OCI-LY1 (cell line): ENCODE measurements around the gene SLC4A2.

Experiments used
- H2AFZ ChIP-seq: fragments of 200-600 bp; sonication (generic), shearing (Covaris generic); 2 replicates; pipeline ENCODE4 v1.6.0; 2014; ENCODE audit warnings: antibody characterized with exemption, mild to moderate bottlenecking, low read length
- H3F3A ChIP-seq: fragments of 200-600 bp; sonication (generic), shearing (Covaris generic); 2 replicates; pipeline ENCODE4 v1.6.0; 2014; ENCODE audit warnings: mild to moderate bottlenecking, antibody characterized with exemption, low read length, moderate library complexity; ENCODE audit not compliant: insufficient read depth
- H3K27ac ChIP-seq: fragments of 200-600 bp; sonication (generic); 2 replicates; pipeline ENCODE4 v1.5.1; 2014; ENCODE audit warnings: low read length, mixed run types, mild to moderate bottlenecking, low read depth; ENCODE audit not compliant: poor library complexity, severe bottlenecking
- H3K27me3 ChIP-seq: fragments of 200-600 bp; sonication (generic); 2 replicates; pipeline ENCODE4 v1.6.0; 2014; ENCODE audit warnings: antibody characterized with exemption, mild to moderate bottlenecking, low read length, moderate library complexity; ENCODE audit not compliant: insufficient read depth
- H3K36me3 ChIP-seq: fragments of 200-600 bp; sonication (generic); 2 replicates; pipeline ENCODE4 v1.6.1; 2014; ENCODE audit warnings: mild to moderate bottlenecking, antibody characterized with exemption, low read length, moderate library complexity, mixed read lengths; ENCODE audit not compliant: insufficient read depth
- H3K4me1 ChIP-seq: fragments of 200-600 bp; sonication (generic); 2 replicates; pipeline ENCODE4 v1.5.1; 2014; ENCODE audit warnings: mild to moderate bottlenecking, low read length, moderate library complexity; ENCODE audit not compliant: insufficient read depth, severe bottlenecking
- H3K4me2 ChIP-seq: fragments of 200-600 bp; sonication (generic), shearing (Covaris generic); 2 replicates; pipeline ENCODE4 v1.6.1; 2014; ENCODE audit warnings: low read length
- H3K4me3 ChIP-seq: fragments of 200-600 bp; sonication (generic); 2 replicates; pipeline ENCODE4 v1.5.1; 2014; ENCODE audit warnings: low read length, low read depth, mild to moderate bottlenecking, mixed read lengths; ENCODE audit not compliant: poor library complexity, severe bottlenecking
- H3K79me2 ChIP-seq: fragments of 200-600 bp; shearing (Covaris generic); 2 replicates; pipeline ENCODE4 v1.6.1; 2016; ENCODE audit warnings: mixed run types, low read length, mixed read lengths; ENCODE audit not compliant: insufficient read depth
- H3K9ac ChIP-seq: fragments of 200-600 bp; sonication (generic), shearing (Covaris generic); 2 replicates; pipeline ENCODE4 v1.6.1; 2014; ENCODE audit warnings: mild to moderate bottlenecking, low read length, mixed read lengths
- H3K9me2 ChIP-seq: fragments of 200-600 bp; sonication (generic), shearing (Covaris generic); 2 replicates; pipeline ENCODE4 v1.6.1; 2014; ENCODE audit warnings: low read depth, mild to moderate bottlenecking, low read length, mixed read lengths
- H3K9me3 ChIP-seq: fragments of 200-600 bp; shearing (Covaris generic); 2 replicates; pipeline ENCODE4 v1.6.1; 2014; ENCODE audit warnings: low read length, mixed read lengths
- H4K20me1 ChIP-seq: fragments of 200-600 bp; sonication (generic), shearing (Covaris generic); 2 replicates; pipeline ENCODE4 v1.6.0; 2016; ENCODE audit warnings: mild to moderate bottlenecking, low read length; ENCODE audit not compliant: insufficient read depth
- CTCF ChIP-seq: fragments of 200-600 bp; sonication (generic), shearing (Covaris generic); IDR thresholded peaks from 2 replicates; pipeline ENCODE4 v1.5.1; 2017; ENCODE audit warnings: mild to moderate bottlenecking, antibody characterized with exemption, low read length, moderate library complexity, mixed read lengths
- EZH2 ChIP-seq: fragments of 200-600 bp; sonication (generic), shearing (Covaris generic); IDR thresholded peaks from 2 replicates; pipeline ENCODE4 v1.8.0; 2017; ENCODE audit warnings: borderline replicate concordance, mixed run types, mild to moderate bottlenecking, antibody characterized with exemption, low read length, moderate library complexity, mixed read lengths

Gene SLC4A2

DNA sequence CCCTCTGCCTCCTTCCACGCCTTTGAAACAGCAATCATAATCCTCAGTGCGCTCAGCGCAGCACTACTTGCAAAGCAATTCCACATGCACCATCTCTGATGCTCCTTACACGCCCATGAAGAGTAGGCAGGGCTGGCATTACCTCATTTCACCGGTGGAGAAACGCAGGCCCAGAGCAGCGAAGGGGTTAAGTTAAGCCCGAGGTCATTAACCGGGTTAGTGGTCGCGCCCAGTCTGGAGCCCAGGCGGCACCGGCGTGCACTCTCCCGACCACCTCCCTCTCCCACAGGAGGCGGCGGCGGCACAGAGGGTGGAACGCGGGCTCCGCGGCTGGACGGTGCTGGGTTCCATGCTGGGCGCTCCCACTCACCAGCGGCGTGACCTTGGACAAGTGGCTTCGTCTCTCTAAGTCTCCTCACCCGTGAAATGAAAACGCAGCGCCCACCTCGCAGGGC is 20.7 kb downstream of the SLC4A2 start:
- Histone ChIP-seq H3K36me3 (peaks cover 27% of the 10 kb centered on the region), H3K9ac (peak overlapping the region; percentile 92), H3K79me2 (no peaks in the 10 kb centered on the region), H2AFZ (no peak overlapping the region), H3K27me3 (no peaks in the 10 kb centered on the region), H3F3A (peaks cover 4% of the 10 kb centered on the region; the same call in 1 of the 2 replicates), H3K4me2 (peak overlapping the region; percentile 90), H3K27ac (peak overlapping the region; percentile 29), H3K4me1 (peaks cover 45% of the 10 kb centered on the region), H3K9me3 (no peaks in the 10 kb centered on the region), H3K9me2 (no peaks in the 10 kb centered on the region), H4K20me1 (no peaks in the 10 kb centered on the region), H3K4me3 (peak overlapping the region; percentile 82)
- TF ChIP-seq EZH2 (no peak), CTCF (no peak)

DNA sequence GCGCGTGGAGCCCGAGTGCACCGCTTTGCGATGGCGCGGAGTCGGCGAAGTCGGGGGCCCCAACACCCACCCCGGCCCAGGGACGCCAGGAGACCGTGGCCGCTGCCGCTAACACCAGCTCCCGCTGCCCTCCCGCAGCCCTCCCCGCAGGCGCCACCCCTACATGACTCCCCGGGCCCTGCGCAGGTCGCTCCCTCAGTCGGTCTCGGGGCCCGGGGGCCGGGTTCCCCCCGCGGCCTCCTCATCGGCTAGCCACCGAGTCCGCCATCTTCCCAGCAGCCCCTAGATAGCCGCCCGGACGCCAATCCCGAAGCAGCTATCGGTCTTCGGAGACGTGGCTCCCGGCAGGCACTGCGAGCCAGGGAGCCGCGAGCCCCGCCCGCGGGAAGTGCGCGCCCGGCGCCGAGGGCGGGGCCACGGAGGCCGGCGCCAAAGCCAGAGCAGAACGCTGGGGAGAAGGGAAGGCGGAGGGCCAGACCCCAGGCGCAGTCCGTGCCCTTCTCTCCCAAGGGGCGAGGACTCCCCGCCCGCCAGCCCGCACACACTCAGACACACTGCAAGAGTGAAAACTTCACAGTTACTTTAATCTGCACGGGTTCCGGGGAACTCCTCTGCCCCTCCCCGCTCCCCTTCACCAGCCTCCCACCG is 21.3 kb downstream of the SLC4A2 start, which contains the start of gene FASTK:
Gene FASTK, minus strand, starts transcription at position 288 of the 648 bp plus-strand sequence. Its CDS starts 43 bp downstream, at position 245.
- H3K27ac ChIP-seq, result peak within 1 kb of the TSS; percentile 64
- H3K79me2 ChIP-seq, result no peaks in the 10 kb centered on the region
- H3K27me3 ChIP-seq, result 0 out of 2 replicates have a peak, but pooled peaks cover 2% of the 10 kb centered on the region
- H4K20me1 ChIP-seq, result no peaks in the 10 kb centered on the region
- peaks cover 4% of the 10 kb centered on the region; the same call in 1 of the 2 replicates for H3F3A ChIP-seq
- H3K9ac ChIP-seq, result peak within 1 kb of the TSS; percentile 92
- peaks cover 21% of the 10 kb centered on the region for H3K36me3 ChIP-seq
- H2AFZ ChIP-seq, result no peak within 1 kb of the TSS
- H3K9me2 ChIP-seq, result no peaks in the 10 kb centered on the region
- peak within 1 kb of the TSS; percentile 90 for H3K4me2 ChIP-seq
- TF ChIP-seq EZH2, result no peak
- TF ChIP-seq CTCF, result no peak
- peaks cover 51% of the 10 kb centered on the region for H3K4me1 ChIP-seq
- no peaks in the 10 kb centered on the region for H3K9me3 ChIP-seq
- H3K4me3 ChIP-seq, result peak within 1 kb of the TSS; percentile 82

GRCh38 chr7:151081170-151082101 is 22.0 kb downstream of the SLC4A2 start:
- Histone ChIP-seq H3K79me2 (no peaks in the 10 kb centered on the region), H3F3A (peaks cover 4% of the 10 kb centered on the region; the same call in 1 of the 2 replicates), H4K20me1 (no peaks in the 10 kb centered on the region), H3K27me3 (0 out of 2 replicates have a peak, but pooled peaks cover 5% of the 10 kb centered on the region), H3K4me1 (peaks cover 55% of the 10 kb centered on the region), H3K9me2 (no peaks in the 10 kb centered on the region), H3K36me3 (peaks cover 13% of the 10 kb centered on the region; the same call in 1 of the 2 replicates), H3K4me3 (peak overlapping the region; percentile 82), H3K9ac (peak overlapping the region; percentile 92), H2AFZ (no peak overlapping the region), H3K27ac (peak overlapping the region; percentile 64), H3K9me3 (no peaks in the 10 kb centered on the region), H3K4me2 (peak overlapping the region; percentile 90)
- TF ChIP-seq CTCF (no peak), EZH2 (no peak)
